Lung microvascular endothelial cell (primary cell): ENCODE data around the gene COG4. TPM values are rescaled to one million over a fixed set of nuclear protein-coding genes. Genes with fewer than 3 reads are reported as not detected.

Source experiments
- DNase-seq, 2 donors: peaks; one replicate each; pipeline versions ENCODE4 v3.0.0 to v3.0.0-alpha.2; 2010; ENCODE audit warnings: low read depth in 2 of 2
- total RNA-seq: library from RNA; depleted of rRNA; stranded (reverse); fragments of >200 nt; gene quantifications from 2 replicates; pipeline ENCODE4 v1.2.1, GENCODE V29; 2014

Gene COG4
- total RNA-seq, 1 donor from 2014 or later, result 71.8 TPM

DNA sequence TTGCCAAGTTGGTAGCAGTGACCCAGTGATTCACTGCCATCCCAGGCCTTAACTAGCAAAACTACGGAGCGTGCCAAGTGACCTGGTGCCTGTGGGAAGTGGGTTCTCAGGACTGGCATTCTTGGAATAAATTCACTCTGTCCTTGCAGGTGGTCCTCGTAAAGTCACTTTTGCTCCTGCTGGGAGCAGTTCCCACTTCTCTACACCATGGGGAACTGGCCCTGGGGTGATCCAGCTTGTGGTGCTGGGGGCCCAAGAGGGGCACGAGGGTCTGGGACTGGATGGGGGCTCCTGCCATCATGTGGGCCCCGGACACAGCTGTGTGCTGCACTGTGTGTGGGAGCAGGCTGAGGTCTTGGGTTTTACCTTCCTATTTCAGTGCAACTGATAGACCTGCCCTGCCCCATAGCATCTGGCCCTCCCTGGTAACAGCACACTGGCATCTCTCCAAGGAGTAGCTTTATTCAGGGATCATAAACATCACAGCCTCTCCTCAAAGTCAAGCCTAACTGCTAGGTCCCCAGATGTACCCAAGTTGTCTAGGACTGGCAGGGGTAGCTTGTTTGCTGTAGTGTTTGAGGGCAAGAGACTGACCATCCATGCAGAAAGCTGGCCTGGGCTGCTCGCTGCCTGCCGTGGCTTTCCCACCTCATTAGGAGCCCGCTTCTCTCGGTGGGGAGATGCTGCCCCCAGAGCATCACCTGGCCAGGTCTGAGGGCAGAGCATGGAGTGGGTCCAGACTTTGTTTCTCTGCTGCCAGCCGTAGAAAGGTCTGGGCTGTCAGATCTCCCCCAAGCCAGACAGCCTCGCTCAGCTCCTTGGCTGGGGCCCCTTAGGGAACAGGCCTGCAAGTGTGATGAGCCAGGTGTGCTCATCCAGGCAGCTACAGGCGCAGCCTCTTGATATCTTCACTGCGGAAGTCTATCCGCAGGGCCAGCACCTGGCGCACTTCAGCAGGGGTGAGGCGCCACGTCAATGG, 42.9 kb downstream of the COG4 start:
- DNase-seq, result no peak

DNA sequence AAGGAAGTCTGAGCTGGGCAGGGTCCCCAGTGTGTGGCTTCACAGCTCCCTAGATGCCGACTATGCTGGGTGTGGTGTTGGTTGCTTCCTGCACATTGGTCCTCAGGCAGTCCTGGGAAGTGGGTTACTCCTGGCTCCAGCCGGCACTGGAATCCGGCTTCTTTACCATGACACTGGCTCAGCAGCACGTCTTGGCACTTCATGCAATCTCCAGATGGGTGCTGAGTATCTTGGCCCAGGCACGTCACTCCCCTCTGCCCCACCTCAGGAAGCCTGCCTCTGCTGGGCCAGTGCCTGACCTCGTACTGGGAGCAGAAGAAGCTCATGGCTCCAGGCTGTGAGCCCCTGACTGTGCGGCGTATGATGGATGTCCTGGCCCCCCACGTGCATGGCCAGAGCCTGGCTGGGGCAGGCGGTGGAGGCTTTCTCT, 44.4 kb downstream of the COG4 start:
- DNase-seq, result peak; percentile 26 to 55

DNA sequence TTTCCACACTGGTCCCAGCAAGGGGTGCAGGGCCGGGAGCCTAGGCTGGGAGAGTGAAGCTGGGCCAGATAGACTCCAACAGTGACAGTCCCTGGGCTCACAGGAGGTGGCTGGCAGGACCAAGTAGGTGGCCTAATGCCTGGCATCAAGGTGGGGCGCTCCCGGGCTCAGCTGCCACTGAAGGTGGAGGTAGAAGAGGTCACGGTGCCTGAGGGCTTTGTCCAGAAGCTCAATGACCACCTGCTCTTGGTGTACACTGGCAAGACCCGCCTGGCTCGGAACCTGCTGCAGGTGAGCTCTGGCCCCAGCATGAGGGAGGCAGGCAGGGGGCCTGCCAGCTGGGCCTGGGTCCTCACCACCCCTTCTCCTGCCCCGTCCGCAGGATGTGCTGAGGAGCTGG, 45.2 kb downstream of the COG4 start:
- DNase-seq, result no peak

DNA sequence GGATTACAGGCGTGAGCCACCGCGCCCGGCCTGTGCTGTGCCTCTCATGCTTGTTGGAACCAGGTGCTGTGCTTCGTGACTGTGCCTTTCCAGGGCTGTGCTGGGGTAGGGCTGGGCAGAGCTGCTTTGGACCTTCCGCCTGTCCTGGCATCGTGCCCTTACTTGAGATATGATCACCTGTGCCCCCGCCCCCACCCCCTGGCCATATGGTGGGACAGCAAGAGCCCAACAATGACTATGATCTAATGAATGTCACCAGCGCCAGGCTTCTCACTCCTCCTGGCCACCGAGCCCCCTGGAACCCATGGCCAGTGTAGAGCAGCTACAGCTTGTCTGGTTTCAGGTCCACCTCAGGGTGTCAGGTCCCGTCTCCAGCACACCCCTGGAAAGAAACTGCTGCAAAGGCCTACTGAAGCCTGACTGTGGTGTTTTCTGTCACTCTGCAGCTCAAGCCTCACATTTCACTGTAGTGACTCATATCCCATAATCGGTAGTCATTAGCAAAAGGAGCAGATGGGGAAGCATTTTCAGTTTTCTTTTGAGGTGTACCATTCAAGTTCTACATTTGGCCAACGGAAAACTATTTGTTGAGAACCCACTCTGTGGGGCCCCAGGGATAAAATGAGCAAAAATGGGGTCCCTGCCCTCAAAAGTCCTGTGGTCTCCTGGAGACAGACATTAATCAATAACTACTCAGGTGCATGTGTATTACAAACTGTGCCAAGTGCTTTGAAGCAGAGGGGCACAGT, 46.9 kb downstream of the COG4 start:
- peak; percentile 61 to 83 for DNase-seq

DNA sequence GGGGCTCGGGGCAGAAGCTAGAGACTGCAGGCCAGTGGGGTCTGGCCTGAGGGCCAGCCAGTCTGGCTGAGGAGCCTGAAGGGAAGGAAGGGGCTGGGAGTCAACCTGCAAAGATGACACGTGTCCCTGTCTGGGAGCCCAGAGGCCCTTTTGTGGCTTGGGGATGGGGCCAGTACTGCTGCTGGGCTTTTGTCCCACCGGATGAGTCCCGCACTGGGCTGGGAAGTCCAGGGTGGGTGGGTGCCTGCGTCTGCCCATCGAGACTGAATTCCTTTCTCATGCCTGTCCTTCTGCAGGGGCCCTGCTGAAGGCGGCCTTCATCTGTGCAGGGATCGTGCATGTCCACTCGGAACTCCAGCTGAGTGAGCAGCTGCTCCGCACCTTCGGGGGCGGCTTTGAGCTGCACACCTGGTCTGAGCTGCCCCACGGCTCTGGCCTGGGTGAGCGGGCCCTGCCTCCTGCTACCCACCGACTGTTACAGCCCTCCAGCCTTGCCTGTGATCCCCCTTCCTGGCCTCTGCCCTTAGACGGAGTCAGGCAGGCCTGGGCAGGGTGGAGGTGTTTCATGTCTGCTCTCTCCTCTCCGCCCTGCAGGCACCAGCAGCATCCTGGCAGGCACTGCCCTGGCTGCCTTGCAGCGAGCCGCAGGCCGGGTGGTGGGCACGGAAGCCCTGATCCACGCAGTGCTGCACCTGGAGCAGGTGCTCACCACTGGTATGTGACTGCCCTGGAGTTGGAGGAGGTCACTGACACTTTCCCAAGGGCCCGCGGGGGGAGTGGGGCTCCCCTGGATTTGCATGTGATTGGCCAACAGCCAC, 48.1 kb downstream of the COG4 start:
- no peak for DNase-seq

DNA sequence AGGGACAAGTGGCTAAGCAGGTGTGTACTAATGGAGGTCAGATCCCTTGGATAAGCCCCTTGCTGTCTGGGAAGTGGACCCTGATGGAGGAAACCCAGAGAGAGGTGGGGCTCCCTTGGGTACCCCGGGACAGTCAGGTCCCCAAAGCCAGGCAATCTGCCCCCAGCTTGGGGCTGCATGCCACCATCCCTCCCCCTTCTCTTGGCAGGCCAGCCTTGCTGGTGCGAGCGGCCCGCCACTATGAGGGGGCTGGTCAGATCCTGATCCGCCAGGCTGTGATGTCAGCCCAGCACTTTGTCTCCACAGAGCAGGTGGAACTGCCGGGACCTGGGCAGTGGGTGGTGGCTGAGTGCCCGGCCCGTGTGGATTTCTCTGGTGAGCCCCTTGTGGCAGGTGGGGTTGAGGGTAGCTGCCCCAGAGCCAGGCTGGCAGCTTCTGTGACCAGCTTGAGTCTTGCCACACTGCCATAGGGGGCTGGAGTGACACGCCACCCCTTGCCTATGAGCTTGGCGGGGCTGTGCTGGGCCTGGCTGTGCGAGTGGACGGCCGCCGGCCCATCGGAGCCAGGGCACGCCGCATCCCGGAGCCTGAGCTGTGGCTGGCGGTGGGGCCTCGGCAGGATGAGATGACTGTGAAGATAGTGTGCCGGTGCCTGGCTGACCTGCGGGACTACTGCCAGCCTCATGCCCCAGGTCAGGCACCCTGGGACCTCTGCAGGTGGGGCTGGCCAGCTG, 48.9 kb downstream of the COG4 start:
- DNase-seq, result no peak

DNA sequence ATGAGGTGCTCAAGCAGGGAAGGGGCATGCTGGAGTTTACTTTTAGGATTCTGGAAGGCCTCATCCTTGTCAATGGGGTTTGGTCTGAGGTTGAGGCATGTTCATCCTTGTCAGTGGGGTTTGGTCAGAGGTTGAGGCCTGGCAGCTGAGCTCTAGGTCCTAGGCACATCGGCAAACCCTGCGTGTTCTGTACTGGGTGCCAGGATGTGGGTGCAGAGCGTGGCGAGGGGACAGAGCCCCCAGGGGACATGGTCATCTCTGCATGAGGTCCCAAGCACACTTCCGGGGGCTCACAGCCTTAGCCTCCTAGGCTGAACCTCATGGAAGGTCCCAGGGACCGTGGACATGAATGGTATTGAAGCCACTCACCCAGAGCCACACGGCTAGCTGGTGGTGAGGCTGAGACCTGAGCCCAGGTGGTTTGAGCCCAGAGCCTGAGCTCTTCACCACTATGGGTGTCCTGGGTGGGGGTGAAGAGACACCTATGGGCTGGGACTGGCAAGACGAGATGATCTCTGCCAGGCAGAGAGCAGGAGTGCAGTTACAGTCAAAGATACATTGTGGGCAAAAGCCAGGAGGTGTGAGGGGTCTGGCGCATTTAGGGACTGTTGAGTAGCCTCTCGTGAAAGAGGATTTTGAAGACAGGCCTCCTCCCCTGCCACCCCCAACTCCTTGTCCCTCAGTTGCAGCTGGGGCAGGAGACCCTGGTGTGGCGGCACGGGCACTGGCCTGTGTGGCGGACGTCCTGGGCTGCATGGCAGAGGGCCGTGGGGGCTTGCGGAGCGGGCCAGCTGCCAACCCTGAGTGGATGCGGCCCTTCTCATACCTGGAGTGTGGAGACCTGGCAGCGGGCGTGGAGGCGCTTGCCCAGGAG, 49.7 kb downstream of the COG4 start:
- DNase-seq, result no peak

DNA sequence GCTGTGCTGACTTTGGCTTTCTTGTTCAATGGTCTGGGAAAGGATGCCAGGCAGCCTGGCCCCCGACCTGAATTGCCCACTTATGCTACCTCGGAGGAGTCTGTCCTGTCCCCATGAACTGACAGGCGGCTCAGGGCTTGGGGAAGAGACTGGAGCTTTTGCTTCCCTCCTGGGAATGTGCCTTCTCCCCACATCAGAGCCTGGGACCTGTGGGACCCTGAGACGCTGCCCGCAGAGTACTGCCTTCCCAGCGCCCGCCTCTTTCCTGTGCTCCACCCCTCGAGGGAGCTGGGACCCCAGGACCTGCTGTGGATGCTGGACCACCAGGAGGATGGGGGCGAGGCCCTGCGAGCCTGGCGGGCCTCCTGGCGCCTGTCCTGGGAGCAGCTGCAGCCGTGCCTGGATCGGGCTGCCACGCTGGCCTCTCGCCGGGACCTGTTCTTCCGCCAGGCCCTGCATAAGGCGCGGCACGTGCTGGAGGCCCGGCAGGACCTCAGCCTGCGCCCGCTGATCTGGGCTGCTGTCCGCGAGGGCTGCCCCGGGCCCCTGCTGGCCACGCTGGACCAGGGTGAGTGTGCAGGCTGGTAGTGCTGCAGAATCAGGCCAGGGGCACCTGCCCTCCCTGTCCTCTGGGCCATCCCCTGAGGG, 50.4 kb downstream of the COG4 start:
- DNase-seq, result no peak

DNA sequence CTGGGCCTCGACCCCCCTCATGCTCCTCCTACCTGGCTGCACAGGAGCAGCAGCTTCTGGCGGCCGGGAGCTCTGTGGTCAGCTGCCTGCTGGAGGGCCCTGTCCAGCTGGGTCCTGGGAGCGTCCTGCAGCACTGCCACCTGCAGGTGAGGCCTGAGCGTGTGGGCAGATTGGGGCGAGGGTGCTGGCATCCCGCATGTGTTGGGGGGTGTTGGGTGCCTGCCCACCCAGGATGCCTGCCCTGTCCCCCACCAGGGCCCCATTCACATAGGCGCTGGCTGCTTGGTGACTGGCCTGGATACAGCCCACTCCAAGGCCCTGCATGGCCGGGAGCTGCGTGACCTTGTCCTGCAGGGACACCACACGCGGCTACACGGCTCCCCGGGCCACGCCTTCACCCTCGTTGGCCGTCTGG, 52.4 kb downstream of the COG4 start:
- DNase-seq, result peak; percentile 34 to 62

DNA sequence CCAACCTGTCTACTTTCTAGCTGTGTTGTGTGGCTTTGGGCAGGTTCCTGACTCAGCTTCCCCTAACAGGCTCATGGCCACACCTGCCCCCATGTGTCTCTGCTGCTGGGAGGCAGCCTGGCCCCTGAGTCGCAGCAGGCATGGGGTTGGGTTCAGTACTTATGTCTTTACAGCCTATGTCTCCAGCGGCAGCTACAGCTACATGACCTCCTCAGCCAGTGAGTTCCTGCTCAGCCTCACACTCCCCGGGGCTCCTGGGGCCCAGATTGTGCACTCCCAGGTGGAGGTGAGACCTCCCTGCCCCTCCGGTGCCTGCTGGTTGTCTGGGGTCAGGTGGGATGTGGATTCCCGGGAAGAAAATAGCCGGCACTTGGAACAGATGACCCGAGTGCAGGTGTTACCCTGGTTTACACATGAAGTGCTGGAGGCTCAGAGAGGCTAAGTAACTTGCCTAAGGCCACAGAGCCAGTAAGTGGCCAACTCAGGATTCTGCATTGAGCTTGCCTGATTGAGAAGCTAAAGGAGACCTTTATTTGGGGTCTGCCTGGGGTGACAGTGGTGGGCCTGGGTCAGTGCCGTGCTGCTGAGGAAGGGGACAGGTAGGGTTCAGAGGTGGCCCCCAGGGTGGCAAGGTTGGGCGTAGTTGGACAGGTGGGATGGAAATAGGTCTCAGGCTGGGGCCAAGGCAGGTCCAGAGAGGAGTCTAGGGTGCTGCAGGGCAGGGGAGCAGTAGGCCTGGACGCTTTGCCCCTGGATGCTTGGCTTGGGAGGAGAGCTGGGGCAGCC, 53.0 kb downstream of the COG4 start:
- DNase-seq, result no peak

DNA sequence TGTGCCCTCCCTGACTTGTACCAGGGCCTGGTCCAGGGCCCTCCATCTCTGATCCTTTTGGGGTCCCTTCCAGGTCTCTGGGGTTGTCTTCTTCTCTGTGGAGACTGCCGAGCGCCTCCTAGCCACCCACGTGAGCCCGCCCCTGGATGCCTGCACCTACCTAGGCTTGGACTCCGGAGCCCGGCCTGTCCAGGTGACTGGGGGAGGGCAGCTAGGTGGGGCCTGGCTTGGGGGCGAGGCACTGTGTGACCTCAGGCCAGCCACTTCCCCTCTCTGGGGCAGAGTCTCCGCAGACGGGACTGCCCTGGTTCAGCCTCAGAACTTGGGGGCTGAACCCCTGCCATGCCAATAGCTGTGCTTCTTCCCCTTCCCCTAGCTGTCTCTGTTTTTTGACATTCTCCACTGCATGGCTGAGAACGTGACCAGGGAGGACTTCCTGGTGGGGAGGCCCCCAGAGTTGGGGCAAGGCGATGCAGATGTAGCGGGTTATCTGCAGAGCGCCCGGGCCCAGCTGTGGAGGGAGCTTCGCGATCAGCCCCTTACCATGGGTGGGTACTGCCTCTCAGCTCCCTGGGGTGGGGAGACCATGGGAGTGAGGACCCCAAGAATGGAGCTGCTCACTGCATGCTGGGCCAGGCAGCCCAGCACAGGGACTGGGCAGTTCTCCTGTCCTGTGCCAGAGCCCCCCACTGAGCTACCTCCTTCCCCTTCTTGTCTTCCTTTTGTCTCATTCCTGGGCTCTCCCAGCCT, 54.4 kb downstream of the COG4 start:
- no peak for DNase-seq

DNA sequence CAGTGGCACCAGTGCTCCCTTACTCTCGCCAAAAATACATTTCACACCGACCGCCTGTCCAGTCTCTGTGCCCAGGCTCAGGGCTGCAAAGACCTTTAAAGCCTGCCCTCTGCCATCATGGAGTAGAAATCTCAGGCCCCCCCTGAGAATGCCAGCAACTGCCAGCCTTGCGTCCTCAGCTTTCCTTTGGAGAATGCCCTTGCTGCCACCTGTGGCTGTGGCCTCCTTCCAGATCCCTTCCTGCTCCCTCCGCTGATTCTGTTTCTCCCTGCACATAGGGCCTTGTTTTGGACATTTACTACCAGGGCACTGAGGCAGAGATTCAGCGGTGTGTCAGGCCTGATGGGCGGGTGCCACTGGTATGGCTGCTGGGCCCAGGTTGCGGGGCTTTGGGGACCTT, 55.7 kb downstream of the COG4 start:
- DNase-seq, result no peak

DNA sequence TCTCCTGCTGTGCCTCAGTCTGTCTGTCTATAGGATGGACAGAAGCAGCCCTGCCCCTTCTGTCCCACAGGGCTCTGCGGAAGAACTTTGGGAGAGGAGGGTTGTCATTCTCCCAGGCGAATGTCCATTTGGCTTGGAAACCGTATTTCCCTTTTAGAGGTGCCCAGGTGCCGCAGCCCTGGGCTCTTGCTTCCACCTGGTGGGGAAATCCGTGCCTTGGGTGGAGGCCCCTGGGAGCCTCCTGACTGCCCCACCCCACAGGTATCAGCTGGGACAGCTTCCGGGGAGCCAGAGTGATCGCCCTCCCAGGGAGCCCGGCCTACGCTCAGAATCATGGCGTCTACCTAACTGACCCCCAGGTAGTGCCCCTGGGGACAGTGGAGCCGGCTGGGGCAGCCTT, 56.2 kb downstream of the COG4 start:
- DNase-seq, result no peak

DNA sequence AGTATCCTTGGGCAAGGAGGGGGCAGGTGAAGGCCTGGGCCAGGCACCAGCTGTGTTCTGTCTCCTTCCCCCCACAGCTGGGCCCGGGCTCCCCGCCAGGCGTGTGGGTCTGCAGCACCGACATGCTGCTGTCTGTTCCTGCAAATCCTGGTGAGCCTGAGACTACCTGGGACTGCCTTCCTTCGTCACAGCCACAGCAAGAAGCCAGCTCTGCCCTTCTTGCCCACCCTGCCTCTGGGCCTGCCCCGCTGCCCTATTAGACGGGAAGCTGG, 56.6 kb downstream of the COG4 start:
- no peak for DNase-seq

DNA sequence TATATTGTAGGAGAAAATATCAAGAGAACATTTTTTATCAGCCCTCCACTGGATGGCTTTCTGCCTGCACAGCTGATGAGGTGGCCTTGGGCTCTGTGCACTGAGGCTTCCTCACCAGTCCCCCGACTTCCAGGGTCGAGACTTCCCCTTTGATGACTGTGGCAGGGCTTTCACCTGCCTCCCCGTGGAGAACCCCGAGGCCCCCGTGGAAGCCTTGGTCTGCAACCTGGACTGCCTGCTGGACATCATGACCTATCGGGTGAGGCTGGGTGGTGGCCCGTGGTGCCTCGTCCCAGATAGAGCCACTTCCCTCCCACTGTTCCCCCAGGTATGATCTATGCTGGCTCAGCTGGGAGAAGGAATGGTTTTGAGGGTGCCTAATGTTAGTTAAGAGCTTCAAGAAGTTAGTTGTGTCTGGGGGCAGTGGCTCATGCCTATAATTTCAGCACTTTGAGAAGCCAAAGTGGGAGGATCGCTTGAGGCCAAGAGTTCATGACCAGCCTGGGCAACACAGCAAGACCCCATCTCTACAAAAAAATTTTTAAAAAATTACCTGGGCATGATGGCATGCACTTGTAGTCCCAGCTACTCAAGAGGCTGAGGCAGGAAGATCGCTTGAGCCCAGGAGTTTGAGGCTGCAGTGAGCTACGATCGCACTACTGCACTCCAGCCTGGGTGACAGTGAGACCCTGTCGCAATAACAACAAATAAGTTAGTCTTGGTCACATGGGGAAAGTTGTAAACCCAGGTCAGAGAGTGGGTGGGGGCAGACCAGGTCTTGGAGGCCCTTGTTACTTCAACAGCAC, 57.2 kb downstream of the COG4 start:
- DNase-seq, result no peak

DNA sequence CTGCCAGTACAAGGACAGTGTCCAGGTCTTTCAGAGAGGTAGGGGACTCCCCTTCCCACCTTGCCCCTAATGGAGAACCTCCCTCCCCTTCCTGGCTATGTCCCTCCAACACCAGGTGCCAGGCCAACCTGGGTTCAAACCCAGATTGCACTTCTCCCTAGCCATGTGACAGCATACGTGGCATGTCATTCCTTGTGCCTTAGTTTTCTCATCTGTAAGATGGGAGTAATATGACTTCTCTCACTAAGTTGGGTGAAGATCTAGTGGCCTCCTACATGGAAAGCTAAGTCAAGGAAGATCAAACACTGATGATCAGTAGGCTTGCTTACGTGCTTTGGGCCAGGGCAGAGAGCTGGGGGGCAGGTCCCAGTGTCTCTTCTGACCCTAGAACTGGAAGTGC, 60.1 kb downstream of the COG4 start:
- DNase-seq, result no peak

DNA sequence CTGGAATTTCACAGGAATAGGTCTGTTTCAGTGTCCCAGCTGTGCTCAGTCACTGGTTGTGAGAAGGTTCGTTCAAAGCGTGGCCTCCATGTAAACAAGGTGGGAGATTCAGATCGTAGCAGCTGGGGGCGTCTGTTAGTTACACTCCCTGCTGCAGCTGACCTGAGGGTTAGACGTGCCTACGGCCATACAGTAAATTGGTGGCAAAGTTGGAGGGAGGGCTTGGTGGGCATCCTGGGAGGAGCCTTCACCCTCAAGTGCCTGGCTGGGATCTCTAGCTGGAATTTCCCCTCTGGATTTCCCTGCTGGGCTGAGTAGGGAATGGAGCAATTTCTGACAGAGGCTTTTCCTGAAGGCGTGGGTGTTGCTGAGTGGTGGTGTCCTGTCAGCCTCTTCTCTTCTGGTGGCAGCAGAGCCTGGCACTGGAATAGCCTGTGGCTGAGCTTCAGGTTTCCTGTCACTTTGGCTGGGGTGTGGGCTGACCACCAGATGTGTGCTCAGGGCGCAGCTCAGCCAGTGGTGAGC, 62.6 kb downstream of the COG4 start:
- DNase-seq, result peak; percentile 57 to 68
